Measurements from ENCODE around the gene GSG1L.

Gene GSG1L

DNA sequence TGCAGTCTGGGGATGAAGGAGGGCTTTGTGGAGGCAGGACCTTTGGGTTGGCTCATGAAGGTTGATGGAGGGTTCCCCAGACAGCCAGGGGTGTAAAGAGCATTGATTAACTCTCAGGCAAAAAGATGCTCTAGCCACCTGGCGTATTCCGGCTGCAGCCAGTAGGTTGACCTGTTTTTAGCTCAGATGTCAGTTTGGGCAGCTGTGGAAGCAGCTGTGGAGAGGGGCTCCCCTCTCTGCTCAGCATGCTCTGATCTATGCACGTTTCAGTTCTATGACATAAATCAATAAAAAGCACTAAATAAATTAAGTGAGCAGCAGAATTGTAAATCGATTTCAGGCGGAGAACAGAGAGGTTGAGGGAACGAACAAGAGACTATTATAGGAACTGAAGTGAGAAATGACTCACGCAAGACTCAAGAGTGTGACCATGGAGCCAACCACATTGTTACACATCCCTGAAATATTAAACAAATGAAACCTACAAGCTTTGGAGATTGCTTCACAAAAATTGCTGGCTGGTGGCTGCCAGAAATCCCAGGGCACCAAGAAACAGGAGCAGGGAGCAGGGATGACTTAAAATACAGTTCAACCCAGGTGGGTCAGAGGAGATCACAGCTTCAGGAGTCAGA, 111.9 kb downstream of the GSG1L start:
- TF ChIP-seq YY1 (IDR thresholded peaks at IDR 0.05; ENCODE audit: low read depth) (no peak), EP300 (IDR thresholded peaks at IDR 0.05; ENCODE audit: borderline replicate concordance) (no peak), TAF1 (IDR thresholded peaks at IDR 0.05; ENCODE audit: low read depth) (no peak), FOXM1 (IDR thresholded peaks at IDR 0.05; ENCODE audit: borderline replicate concordance, low read depth) (no peak), RAD21 (IDR thresholded peaks at IDR 0.05; ENCODE audit: low read depth) (no peak), EGR1 (IDR thresholded peaks at IDR 0.05) (no peak), NFIC (IDR thresholded peaks at IDR 0.05) (no peak), CREB1 (IDR thresholded peaks at IDR 0.05; ENCODE audit: low read depth) (no peak), TEAD4 (IDR thresholded peaks at IDR 0.05) (no peak), TCF12 (IDR thresholded peaks at IDR 0.05; ENCODE audit: low read depth) (no peak), ZBTB7A (IDR thresholded peaks at IDR 0.05; ENCODE audit: low read depth) (no peak), CEBPB (IDR thresholded peaks at IDR 0.05) (no peak)
- TF ChIP-seq, protein P1, sequence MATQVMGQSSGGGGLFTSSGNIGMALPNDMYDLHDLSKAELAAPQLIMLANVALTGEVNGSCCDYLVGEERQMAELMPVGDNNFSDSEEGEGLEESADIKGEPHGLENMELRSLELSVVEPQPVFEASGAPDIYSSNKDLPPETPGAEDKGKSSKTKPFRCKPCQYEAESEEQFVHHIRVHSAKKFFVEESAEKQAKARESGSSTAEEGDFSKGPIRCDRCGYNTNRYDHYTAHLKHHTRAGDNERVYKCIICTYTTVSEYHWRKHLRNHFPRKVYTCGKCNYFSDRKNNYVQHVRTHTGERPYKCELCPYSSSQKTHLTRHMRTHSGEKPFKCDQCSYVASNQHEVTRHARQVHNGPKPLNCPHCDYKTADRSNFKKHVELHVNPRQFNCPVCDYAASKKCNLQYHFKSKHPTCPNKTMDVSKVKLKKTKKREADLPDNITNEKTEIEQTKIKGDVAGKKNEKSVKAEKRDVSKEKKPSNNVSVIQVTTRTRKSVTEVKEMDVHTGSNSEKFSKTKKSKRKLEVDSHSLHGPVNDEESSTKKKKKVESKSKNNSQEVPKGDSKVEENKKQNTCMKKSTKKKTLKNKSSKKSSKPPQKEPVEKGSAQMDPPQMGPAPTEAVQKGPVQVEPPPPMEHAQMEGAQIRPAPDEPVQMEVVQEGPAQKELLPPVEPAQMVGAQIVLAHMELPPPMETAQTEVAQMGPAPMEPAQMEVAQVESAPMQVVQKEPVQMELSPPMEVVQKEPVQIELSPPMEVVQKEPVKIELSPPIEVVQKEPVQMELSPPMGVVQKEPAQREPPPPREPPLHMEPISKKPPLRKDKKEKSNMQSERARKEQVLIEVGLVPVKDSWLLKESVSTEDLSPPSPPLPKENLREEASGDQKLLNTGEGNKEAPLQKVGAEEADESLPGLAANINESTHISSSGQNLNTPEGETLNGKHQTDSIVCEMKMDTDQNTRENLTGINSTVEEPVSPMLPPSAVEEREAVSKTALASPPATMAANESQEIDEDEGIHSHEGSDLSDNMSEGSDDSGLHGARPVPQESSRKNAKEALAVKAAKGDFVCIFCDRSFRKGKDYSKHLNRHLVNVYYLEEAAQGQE (IDR thresholded peaks at IDR 0.05; ENCODE audit: low read depth): no peak
- TF ChIP-seq, protein P2, sequence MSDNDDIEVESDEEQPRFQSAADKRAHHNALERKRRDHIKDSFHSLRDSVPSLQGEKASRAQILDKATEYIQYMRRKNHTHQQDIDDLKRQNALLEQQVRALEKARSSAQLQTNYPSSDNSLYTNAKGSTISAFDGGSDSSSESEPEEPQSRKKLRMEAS (IDR thresholded peaks at IDR 0.05): no peak
- TF ChIP-seq, protein P3, sequence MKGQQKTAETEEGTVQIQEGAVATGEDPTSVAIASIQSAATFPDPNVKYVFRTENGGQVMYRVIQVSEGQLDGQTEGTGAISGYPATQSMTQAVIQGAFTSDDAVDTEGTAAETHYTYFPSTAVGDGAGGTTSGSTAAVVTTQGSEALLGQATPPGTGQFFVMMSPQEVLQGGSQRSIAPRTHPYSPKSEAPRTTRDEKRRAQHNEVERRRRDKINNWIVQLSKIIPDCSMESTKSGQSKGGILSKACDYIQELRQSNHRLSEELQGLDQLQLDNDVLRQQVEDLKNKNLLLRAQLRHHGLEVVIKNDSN (IDR thresholded peaks at IDR 0.05): no peak

DNA sequence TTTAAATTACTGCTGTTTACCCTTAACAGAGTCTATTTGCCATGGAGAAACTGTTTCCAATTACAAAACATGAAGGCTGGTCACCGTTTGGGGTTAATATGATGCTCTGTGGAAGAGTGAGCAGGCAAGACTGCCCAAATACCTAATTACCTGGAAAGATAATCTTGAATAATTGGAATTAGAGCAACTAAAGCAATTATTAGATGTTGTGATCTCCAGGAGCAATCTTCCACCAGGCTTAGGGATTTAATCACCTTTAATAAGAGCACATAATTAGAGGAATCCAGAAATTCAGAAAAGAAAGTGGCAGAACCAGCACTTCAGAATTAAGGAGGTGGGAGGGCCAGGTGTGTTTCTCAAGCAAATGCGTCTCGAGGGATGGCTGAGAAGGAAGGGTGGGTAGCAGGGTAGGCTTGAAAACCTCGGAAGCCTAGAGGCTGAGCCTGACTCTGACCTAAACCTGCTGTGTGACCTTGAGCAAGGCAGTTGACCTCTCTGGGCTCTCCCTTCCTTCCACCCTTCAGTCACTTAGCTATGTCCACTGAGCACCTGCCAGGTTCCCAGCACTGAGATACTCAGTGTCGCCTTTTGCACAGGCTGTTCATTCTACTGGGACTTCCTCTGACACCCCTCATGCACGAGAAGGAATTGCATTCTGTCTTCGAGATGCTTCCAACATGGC, 113.2 kb downstream of the GSG1L start:
- TF ChIP-seq CEBPB (IDR thresholded peaks at IDR 0.05) (no peak), TEAD4 (IDR thresholded peaks at IDR 0.05) (no peak), FOXM1 (IDR thresholded peaks at IDR 0.05; ENCODE audit: borderline replicate concordance, low read depth) (no peak), CREB1 (IDR thresholded peaks at IDR 0.05; ENCODE audit: low read depth) (no peak), EP300 (IDR thresholded peaks at IDR 0.05; ENCODE audit: borderline replicate concordance) (no peak), YY1 (IDR thresholded peaks at IDR 0.05; ENCODE audit: low read depth) (no peak)
- TF ChIP-seq, protein P1 (IDR thresholded peaks at IDR 0.05; ENCODE audit: low read depth): no peak
- TF ChIP-seq, protein P3 (IDR thresholded peaks at IDR 0.05): no peak

DNA sequence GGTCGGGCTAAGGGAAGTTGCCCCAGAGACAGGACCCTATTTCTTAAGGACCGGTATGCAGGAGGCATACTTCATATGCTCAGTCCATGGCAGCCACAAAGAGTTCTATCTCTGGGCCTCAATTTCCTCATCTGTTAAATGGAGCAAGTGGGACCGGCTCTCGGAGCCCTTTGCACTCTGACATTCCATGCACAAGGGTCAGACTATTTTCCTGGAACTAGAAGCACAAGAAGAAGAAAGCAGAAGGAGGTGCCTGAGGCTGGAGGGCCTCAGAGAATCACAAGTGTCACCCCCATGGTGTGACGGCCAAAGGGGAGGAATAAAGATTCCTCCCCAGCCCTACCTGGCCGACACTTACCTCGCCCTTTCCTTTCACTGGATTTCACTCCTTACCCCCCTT, 115.8 kb downstream of the GSG1L start:
- TF ChIP-seq YY1 (IDR thresholded peaks at IDR 0.05; ENCODE audit: low read depth): no peak
- TF ChIP-seq CEBPB (IDR thresholded peaks at IDR 0.05): no peak
- TF ChIP-seq NFIC (IDR thresholded peaks at IDR 0.05): no peak
- no peak for TF ChIP-seq EP300 (IDR thresholded peaks at IDR 0.05; ENCODE audit: borderline replicate concordance)
- TF ChIP-seq FOXM1 (IDR thresholded peaks at IDR 0.05; ENCODE audit: borderline replicate concordance, low read depth): no peak
- TF ChIP-seq, protein P1 (IDR thresholded peaks at IDR 0.05; ENCODE audit: low read depth): no peak
- TF ChIP-seq TCF12 (IDR thresholded peaks at IDR 0.05; ENCODE audit: low read depth): no peak
- TF ChIP-seq, protein P2 (IDR thresholded peaks at IDR 0.05): no peak
- TF ChIP-seq CREB1 (IDR thresholded peaks at IDR 0.05; ENCODE audit: low read depth): no peak
- TF ChIP-seq ZBTB7A (IDR thresholded peaks at IDR 0.05; ENCODE audit: low read depth): no peak
- TF ChIP-seq TEAD4 (IDR thresholded peaks at IDR 0.05): no peak
- TF ChIP-seq EGR1 (IDR thresholded peaks at IDR 0.05): no peak
